Measurements from ENCODE around the gene DMKN.
A peak's percentile ranks its signal among the peaks of the same experiment; 100 is the strongest.

DMKN gene

GRCh38 chr19:35546532-35546931 is 33.1 kb upstream of the DMKN start:
- H3K4me3 ChIP-seq (ENCODE audit: low read depth, low read length) = peak overlapping the region; percentile 80
- TF ChIP-seq CTCF (IDR thresholded peaks at IDR 0.05; ENCODE audit: low read depth, low read length, missing control alignments) = no peak
- no peak for DNase-seq (ENCODE audit: low read depth)

- no peak for TF ChIP-seq CTCF (IDR thresholded peaks at IDR 0.05; ENCODE audit: low read depth, low read length, missing control alignments)
- H3K4me3 ChIP-seq (ENCODE audit: low read depth, low read length) = peak overlapping the region; percentile 80
- DNase-seq (ENCODE audit: low read depth) = peak; percentile 68
Measured at GRCh38 chr19:35545855-35546381, 32.5 kb upstream of the DMKN start.

GRCh38 chr19:35545001-35545854 is 31.8 kb upstream of the DMKN start, which contains the start of gene TMEM147:
Gene TMEM147 (plus strand): TSS chr19:35545626. CDS start chr19:35545740, 114 bp downstream.
- no peak for TF ChIP-seq CTCF (IDR thresholded peaks at IDR 0.05; ENCODE audit: low read depth, low read length, missing control alignments)
- peak within 1 kb of the TSS; percentile 80 for H3K4me3 ChIP-seq (ENCODE audit: low read depth, low read length)
- DNase-seq (ENCODE audit: low read depth) = peak; percentile 53

- no peak for DNase-seq (ENCODE audit: low read depth)
- peak overlapping the region; percentile 80 for H3K4me3 ChIP-seq (ENCODE audit: low read depth, low read length)
- TF ChIP-seq CTCF (IDR thresholded peaks at IDR 0.05; ENCODE audit: low read depth, low read length, missing control alignments) = no peak
Measured at GRCh38 chr19:35544110-35544802, 30.8 kb upstream of the DMKN start.

- no peak overlapping the region for H3K4me3 ChIP-seq (ENCODE audit: low read depth, low read length)
- no peak for DNase-seq (ENCODE audit: low read depth)
- no peak for TF ChIP-seq CTCF (IDR thresholded peaks at IDR 0.05; ENCODE audit: low read depth, low read length, missing control alignments)
Measured at GRCh38 chr19:35543280-35544109, 30.0 kb upstream of the DMKN start.

- DNase-seq (ENCODE audit: low read depth) = no peak
- no peak overlapping the region for H3K4me3 ChIP-seq (ENCODE audit: low read depth, low read length)
- no peak for TF ChIP-seq CTCF (IDR thresholded peaks at IDR 0.05; ENCODE audit: low read depth, low read length, missing control alignments)
Measured at GRCh38 chr19:35542209-35542608, 28.8 kb upstream of the DMKN start.

Data from GM12864 (cell line).